Activated naive CD8-positive, alpha-beta T cell treated with anti-CD3 and anti-CD28 coated beads for 36 hours (primary cell): Measurements from ENCODE around the gene TMEM267. TPM values are rescaled to one million over a fixed set of nuclear protein-coding genes. Genes with fewer than 3 reads are reported as not detected.
"Not testable (repeated sequence)": the region's sequence is repeated elsewhere in the genome, so short reads cannot be mapped to it uniquely, and the experiment has no call there.

ENCODE experiments used
- DNase-seq: peaks from one replicate; pipeline ENCODE4 v3.0.0; 2021
- H3K27ac Mint-ChIP-seq: one replicate; pipeline ENCODE4 v1.8.0; 2022; ENCODE audit warnings: mild to moderate bottlenecking, moderate library complexity, mixed read lengths
- H3K27me3 Mint-ChIP-seq: one replicate; pipeline ENCODE4 v1.8.0; 2022; ENCODE audit warnings: mild to moderate bottlenecking, mixed read lengths
- H3K36me3 Mint-ChIP-seq: one replicate; pipeline ENCODE4 v1.8.0; 2021; ENCODE audit warnings: mild to moderate bottlenecking, mixed read lengths
- H3K4me1 Mint-ChIP-seq: one replicate; pipeline ENCODE4 v1.8.0; 2021; ENCODE audit warnings: mixed read lengths
- H3K4me3 Mint-ChIP-seq: one replicate; pipeline ENCODE4 v1.8.0; 2022; ENCODE audit warnings: mild to moderate bottlenecking, moderate library complexity, mixed read lengths
- H3K9me3 Mint-ChIP-seq: one replicate; pipeline ENCODE4 v1.8.0; 2022; ENCODE audit warnings: mixed read lengths
- total RNA-seq, 2 experiments: library from RNA; stranded (reverse); gene quantifications; one replicate each; pipeline ENCODE4 v1.2.3, GENCODE V29; 2021

The TMEM267 gene
- total RNA-seq, 2 experiments from 2014 or later = 20.4 to 24.1 TPM

- peaks cover 39% of the 10 kb centered on the region for H3K4me1 Mint-ChIP-seq
- peaks cover 27% of the 10 kb centered on the region for H3K36me3 Mint-ChIP-seq
- no peaks in the 10 kb centered on the region for H3K9me3 Mint-ChIP-seq
- H3K27ac Mint-ChIP-seq = peak overlapping the region; percentile 100
- H3K4me3 Mint-ChIP-seq = peak overlapping the region; percentile 97
- H3K27me3 Mint-ChIP-seq = peaks cover 4% of the 10 kb centered on the region
- DNase-seq = peak; percentile 88
Observed at GRCh38 chr5:43484106-43484849, 613 bp upstream of the TMEM267 start.

DNA sequence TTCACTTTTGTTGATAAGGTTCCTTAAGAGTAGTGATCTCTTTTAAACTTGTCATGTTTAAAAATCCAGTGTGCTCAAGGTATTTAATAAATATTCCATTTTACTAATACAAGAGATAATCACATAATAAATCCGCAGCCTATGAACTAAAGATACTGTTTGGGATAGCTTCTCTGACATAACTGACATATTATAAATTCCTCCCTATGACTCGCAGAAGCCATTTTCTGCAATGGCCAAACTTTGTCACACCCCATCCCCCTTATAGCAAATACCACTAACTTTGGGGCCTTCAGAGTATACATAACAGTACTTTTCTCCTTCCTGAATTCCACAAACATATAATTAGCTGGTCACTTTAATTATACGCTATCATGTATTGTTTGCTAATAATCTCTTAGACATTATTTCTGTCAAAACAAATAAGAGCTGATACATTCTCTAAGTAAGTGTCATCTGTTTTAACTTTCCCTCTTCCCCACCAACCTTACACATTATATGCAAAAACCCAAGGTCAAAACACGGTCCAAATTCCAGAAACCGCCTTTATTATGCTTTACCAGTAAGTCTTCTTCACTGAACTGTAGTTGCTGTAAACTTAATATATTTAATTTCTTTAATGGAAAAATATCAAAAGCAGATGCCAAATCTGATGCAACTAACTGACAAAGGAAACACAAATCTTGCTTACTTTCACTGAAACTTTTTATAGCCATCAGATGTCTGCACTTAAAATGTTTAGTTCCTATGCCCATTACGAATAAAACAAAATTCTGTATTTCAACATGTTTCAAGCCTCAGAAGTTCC lies 971 bp downstream of the TMEM267 start:
- peaks cover 29% of the 10 kb centered on the region for H3K36me3 Mint-ChIP-seq
- peak overlapping the region; percentile 100 for H3K27ac Mint-ChIP-seq
- no peaks in the 10 kb centered on the region for H3K9me3 Mint-ChIP-seq
- peaks cover 39% of the 10 kb centered on the region for H3K4me1 Mint-ChIP-seq
- H3K4me3 Mint-ChIP-seq = peak overlapping the region; percentile 97
- no peak for DNase-seq
- H3K27me3 Mint-ChIP-seq = peaks cover 4% of the 10 kb centered on the region

GRCh38 chr5:43469671-43470391 lies 13.8 kb downstream of the TMEM267 start:
- Mint-ChIP-seq H3K4me1 (peaks cover 21% of the 10 kb centered on the region), H3K36me3 (peaks cover 95% of the 10 kb centered on the region), H3K27ac (no peak overlapping the region), H3K9me3 (peaks cover 37% of the 10 kb centered on the region), H3K4me3 (no peak overlapping the region), H3K27me3 (no peaks in the 10 kb centered on the region)
- no peak for DNase-seq

GRCh38 chr5:43467100-43467499 lies 16.6 kb downstream of the TMEM267 start:
- Mint-ChIP-seq H3K4me3 (no peak overlapping the region), H3K27ac (no peak overlapping the region), H3K9me3 (peaks cover 29% of the 10 kb centered on the region), H3K27me3 (no peaks in the 10 kb centered on the region), H3K4me1 (peaks cover 10% of the 10 kb centered on the region), H3K36me3 (peaks cover 92% of the 10 kb centered on the region)
- no peak for DNase-seq

DNA sequence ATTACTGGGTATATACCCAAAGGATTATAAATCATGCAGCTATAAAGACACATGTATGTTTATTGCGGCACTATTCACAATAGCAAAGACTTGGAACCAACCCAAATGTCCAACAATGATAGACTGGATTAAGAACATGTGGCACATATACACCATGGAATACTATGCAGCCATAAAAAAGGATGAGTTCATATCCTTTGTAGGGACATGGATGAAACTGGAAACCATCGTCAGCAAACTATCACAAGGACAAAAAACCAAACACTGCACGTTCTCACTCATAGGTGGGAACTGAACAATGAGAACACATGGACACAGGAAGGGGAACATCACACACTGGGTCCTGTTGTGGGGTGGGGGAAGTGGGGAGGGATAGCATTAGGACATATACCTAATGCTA lies 18.2 kb downstream of the TMEM267 start:
- H3K27ac Mint-ChIP-seq, H3K4me1 Mint-ChIP-seq, H3K4me3 Mint-ChIP-seq, H3K27me3 Mint-ChIP-seq, DNase-seq: not testable (repeated sequence)
- peaks cover 85% of the 10 kb centered on the region for H3K36me3 Mint-ChIP-seq
- peaks cover 22% of the 10 kb centered on the region for H3K9me3 Mint-ChIP-seq

GRCh38 chr5:43461066-43461465 lies 22.6 kb downstream of the TMEM267 start:
- Mint-ChIP-seq H3K9me3 (peaks cover 8% of the 10 kb centered on the region), H3K36me3 (peaks cover 78% of the 10 kb centered on the region), H3K4me3 (no peak overlapping the region), H3K27me3 (no peaks in the 10 kb centered on the region), H3K27ac (no peak overlapping the region), H3K4me1 (peaks cover 2% of the 10 kb centered on the region)
- DNase-seq = no peak

DNA sequence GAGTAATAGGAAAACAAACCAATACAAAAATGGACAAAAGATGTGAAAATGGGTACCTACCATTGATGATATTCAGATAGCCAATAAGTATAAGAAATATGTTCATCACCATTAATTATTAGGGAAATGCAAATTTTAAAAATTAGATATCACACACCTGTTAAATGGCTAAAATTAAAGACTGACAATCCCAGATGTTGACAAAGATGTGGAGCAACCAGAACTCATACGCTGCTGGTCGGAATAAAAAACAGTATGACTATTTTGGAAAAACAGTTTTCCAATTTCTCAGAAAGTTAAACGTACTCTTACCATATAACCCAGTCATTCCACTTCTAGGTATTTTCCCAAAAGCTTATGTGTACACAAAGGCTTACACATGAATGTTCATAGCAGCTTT lies 27.1 kb downstream of the TMEM267 start:
- H3K36me3 Mint-ChIP-seq = peaks cover 66% of the 10 kb centered on the region
- no peak overlapping the region for H3K27ac Mint-ChIP-seq
- H3K9me3 Mint-ChIP-seq = peaks cover 6% of the 10 kb centered on the region
- H3K4me3 Mint-ChIP-seq = no peak overlapping the region
- H3K27me3 Mint-ChIP-seq = no peaks in the 10 kb centered on the region
- DNase-seq = no peak
- no peaks in the 10 kb centered on the region for H3K4me1 Mint-ChIP-seq

- not testable (repeated sequence) for H3K27ac Mint-ChIP-seq, H3K4me1 Mint-ChIP-seq, H3K4me3 Mint-ChIP-seq, DNase-seq, H3K27me3 Mint-ChIP-seq
- Mint-ChIP-seq H3K9me3 (peaks cover 49% of the 10 kb centered on the region), H3K36me3 (peaks cover 37% of the 10 kb centered on the region)
Observed at GRCh38 chr5:43441575-43441974, 42.1 kb downstream of the TMEM267 start.

DNA sequence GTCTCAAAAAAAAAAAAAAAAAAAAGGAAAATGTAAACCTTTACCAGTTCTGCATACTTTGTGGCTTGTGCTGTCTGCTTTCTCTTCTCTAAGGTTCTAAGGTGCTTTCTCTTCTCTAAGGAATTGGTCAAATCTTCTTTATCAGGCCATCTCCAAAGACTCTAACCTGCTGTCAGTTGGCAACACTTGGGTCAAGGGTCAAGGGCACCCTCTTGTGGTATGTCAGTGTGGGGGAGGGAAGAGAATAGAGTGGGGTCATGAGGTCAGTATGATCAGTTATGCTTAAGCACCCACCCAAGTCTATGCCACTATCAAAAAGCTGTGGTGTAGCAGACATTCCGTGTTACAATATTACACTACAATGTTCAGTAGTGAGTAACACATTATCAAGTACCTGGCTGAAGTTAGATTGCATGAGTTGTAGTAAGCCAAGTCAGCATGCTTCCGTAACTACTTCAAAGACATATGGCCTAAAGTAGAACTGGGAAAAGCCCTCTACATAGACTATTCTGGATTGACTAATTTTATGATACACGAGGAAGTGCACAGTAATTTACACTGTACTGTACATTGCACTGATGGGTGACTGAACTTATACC lies 46.5 kb downstream of the TMEM267 start:
- H3K36me3 Mint-ChIP-seq = peaks cover 6% of the 10 kb centered on the region
- H3K27ac Mint-ChIP-seq = no peak overlapping the region
- H3K4me1 Mint-ChIP-seq = no peaks in the 10 kb centered on the region
- no peaks in the 10 kb centered on the region for H3K27me3 Mint-ChIP-seq
- DNase-seq = no peak
- H3K4me3 Mint-ChIP-seq = no peak overlapping the region
- peaks cover 33% of the 10 kb centered on the region for H3K9me3 Mint-ChIP-seq

GRCh38 chr5:43433382-43433781 lies 50.3 kb downstream of the TMEM267 start:
- H3K4me1 Mint-ChIP-seq = no peaks in the 10 kb centered on the region
- H3K36me3 Mint-ChIP-seq = no peaks in the 10 kb centered on the region
- H3K27me3 Mint-ChIP-seq = no peaks in the 10 kb centered on the region
- DNase-seq = no peak
- H3K9me3 Mint-ChIP-seq = peaks cover 11% of the 10 kb centered on the region
- no peak overlapping the region for H3K4me3 Mint-ChIP-seq
- no peak overlapping the region for H3K27ac Mint-ChIP-seq

DNA sequence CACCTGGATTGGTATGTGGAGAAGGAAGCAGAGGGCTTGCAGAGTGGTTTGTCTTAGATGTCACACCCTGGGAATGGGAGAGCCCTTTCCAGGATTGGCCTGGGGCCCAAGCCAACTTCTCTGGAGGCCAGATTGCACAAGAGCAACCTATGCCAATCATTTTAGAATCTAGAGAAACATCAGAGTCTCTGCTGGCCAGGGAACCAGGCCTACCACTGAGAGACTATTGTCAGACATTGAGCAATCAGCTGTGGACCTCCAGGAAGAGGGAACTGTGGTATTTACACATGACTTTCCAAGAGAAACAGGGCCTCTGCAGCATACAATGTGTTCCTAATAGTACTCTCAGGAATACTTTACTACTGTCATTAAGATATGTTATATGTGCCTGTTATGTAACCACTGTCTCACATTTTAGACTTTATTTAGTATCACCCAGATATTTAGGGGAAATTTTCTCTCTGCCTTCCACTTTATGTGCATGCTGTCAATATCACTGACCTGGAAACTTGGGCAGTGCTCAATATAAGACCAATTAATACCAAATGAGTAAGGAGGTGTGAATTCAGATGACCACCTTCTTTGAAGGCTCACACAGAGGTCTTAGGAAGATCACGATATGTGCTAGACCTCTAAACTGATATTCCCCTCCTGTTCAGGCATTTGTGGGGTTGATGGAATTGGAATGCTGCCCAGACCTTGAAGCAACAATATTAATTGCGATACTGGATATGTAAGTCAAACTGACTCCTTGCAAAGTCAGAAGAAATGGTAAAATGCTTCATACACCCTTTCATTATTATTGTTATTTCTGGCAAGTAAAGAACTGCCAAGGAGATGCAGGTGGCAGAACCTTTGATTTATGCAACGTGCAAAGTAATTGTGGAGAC lies 50.9 kb downstream of the TMEM267 start:
- no peak overlapping the region for H3K27ac Mint-ChIP-seq

GRCh38 chr5:43429706-43430105 lies 54.0 kb downstream of the TMEM267 start:
- no peak overlapping the region for H3K27ac Mint-ChIP-seq
- H3K4me3 Mint-ChIP-seq = no peak overlapping the region
- no peaks in the 10 kb centered on the region for H3K9me3 Mint-ChIP-seq
- no peaks in the 10 kb centered on the region for H3K4me1 Mint-ChIP-seq
- no peaks in the 10 kb centered on the region for H3K27me3 Mint-ChIP-seq
- no peak for DNase-seq
- no peaks in the 10 kb centered on the region for H3K36me3 Mint-ChIP-seq

More for the DNA sequence above, 50.9 kb downstream of the TMEM267 start:
- peaks cover 5% of the 10 kb centered on the region for H3K9me3 Mint-ChIP-seq
- no peaks in the 10 kb centered on the region for H3K4me1 Mint-ChIP-seq
- no peaks in the 10 kb centered on the region for H3K36me3 Mint-ChIP-seq
- no peak for DNase-seq
- H3K4me3 Mint-ChIP-seq = no peak overlapping the region
- no peaks in the 10 kb centered on the region for H3K27me3 Mint-ChIP-seq

GRCh38 chr5:43429016-43429415 lies 54.6 kb downstream of the TMEM267 start:
- Mint-ChIP-seq H3K27me3 (no peaks in the 10 kb centered on the region), H3K4me3 (no peak overlapping the region), H3K36me3 (no peaks in the 10 kb centered on the region), H3K9me3 (no peaks in the 10 kb centered on the region), H3K4me1 (no peaks in the 10 kb centered on the region), H3K27ac (no peak overlapping the region)
- no peak for DNase-seq

GRCh38 chr5:43427306-43427705 lies 56.4 kb downstream of the TMEM267 start:
- H3K36me3 Mint-ChIP-seq = no peaks in the 10 kb centered on the region
- H3K9me3 Mint-ChIP-seq = no peaks in the 10 kb centered on the region
- no peaks in the 10 kb centered on the region for H3K27me3 Mint-ChIP-seq
- no peak overlapping the region for H3K27ac Mint-ChIP-seq
- no peak overlapping the region for H3K4me3 Mint-ChIP-seq
- no peak for DNase-seq
- H3K4me1 Mint-ChIP-seq = no peaks in the 10 kb centered on the region
